GM18873 (cell line): Measurements from ENCODE around the gene ADRA1B.

ENCODE experiments used
- ATAC-seq: cut with Tn5 transposase; IDR thresholded peaks from one replicate; pipeline ENCODE4 v1.9.1; 2021; ENCODE audit warnings: mild to moderate bottlenecking, moderate library complexity, moderate number of reproducible peaks; ENCODE audit not compliant: unreplicated experiment, low FRiP score

ADRA1B gene

GRCh38 chr5:159923008-159923407 lies 6.7 kb downstream of the ADRA1B start:
- no peak for ATAC-seq

DNA sequence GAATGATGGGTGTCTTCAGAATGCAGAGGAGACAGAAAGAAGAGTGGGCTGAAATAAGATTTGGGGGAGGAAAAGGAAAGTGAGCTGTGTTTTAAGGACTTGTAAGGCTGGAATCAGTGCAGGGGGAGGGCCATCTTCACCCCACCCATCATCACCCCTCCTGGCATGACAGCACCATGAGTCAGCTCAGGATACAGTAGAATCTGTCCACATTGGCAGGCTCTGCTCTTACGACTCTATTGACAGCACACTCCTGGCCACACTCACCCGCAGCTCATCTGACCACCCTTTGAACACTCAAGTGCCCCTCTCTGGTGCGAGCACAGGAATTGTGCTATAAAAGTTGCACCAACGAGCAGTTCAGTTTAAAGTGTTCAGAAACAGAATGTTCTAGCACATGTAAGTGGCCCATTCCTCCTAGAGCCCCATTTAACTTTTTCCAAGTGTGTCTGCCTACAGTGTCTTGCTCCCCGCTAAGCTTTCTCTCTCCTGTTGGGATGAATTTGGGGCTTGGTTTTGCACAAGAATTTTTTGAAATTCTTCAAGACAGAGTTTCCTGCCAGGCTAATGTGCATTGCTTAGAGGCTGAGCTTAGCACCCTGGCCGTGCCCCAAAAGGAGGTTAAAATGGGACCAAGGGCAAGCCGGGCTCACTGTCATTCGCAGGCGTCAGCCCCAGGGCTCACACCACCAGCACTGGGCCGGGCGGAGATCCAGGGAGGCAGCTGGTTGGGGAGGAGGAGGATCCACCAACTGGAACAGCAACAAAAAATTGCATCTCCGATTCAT lies 12.0 kb downstream of the ADRA1B start:
- ATAC-seq = no peak

DNA sequence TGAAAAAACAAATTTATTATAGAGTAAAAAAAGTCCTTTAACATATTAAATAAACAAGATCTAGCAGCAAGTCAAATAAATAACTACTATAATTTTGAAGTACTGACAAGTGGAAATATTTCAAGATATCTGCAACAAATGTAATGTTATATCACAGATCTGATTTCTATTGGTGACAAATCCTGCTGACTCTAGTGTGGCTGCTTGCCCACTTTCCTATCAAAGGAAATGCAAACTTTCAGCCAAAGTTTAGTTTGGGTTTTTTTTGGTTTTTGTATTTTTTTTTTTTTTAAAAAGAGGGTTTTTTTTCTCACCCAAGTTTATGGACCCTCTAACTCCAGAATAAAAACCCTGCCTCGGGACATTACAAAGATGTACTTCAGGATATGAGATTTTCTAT lies 12.9 kb downstream of the ADRA1B start:
- ATAC-seq = no peak

- ATAC-seq = no peak
These were observed 17.5 kb downstream of the ADRA1B start for GRCh38 chr5:159933531-159934485.

DNA sequence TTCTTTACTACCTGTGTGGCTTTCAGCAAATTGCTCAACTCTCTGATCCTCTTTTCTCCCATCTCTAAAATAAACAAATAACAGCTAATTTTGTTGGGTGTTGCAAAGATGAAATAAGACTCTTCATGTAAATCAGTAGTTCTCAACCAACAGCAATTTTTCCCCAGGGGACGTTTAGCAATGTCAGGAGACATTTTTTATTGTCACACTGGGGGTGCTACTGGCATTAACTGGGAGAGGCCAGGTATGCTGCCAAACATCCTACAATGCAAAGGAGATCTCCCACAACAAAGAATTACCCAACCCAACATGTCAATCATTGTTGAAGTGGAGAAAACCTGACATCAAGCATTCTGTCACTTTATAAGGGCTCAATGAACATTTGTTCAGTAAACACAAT lies 19.7 kb downstream of the ADRA1B start:
- no peak for ATAC-seq

- ATAC-seq = no peak
These were observed 20.5 kb downstream of the ADRA1B start for GRCh38 chr5:159936686-159937329.

GRCh38 chr5:159937580-159937979 lies 21.3 kb downstream of the ADRA1B start:
- no peak for ATAC-seq

DNA sequence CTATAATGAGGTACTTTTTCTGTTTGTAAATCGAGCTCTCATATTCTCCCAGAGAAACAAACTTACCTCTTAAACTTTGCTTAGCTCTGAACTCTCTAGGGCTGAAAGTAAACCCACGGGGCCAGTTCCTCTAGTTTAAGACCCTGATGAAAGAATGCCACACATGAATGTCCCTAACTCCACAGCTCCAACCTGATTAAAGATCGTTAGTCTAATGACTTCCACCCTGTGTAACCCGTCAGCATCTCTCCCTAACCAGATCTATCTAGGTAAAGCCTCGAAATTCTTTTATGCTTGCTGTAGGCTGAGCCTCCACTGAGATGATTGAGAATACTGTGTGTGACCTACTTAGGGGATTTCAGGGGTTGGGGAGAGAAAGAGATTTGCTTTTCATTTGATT lies 27.0 kb downstream of the ADRA1B start:
- no peak for ATAC-seq

GRCh38 chr5:159944056-159944600 lies 27.8 kb downstream of the ADRA1B start:
- ATAC-seq = no peak

DNA sequence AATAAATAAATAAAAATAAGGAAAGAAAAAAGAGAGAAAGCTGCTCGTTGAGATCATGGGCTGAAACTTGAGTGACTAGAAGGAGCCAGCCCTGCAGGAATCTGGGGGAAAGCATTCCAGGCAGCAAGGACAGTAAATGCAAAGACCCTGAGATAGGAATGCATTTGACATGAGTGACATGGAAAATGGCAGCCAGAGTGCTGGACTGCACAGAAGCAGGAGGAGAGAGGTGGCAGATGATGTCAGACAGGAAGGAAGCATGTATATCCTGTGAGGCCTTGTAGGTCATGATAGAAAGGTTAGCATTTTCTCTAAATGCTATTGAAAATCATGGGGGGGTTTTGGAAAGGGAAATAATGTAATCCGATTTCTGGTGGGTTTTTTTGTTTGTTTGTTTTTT lies 29.1 kb downstream of the ADRA1B start:
- ATAC-seq = no peak

DNA sequence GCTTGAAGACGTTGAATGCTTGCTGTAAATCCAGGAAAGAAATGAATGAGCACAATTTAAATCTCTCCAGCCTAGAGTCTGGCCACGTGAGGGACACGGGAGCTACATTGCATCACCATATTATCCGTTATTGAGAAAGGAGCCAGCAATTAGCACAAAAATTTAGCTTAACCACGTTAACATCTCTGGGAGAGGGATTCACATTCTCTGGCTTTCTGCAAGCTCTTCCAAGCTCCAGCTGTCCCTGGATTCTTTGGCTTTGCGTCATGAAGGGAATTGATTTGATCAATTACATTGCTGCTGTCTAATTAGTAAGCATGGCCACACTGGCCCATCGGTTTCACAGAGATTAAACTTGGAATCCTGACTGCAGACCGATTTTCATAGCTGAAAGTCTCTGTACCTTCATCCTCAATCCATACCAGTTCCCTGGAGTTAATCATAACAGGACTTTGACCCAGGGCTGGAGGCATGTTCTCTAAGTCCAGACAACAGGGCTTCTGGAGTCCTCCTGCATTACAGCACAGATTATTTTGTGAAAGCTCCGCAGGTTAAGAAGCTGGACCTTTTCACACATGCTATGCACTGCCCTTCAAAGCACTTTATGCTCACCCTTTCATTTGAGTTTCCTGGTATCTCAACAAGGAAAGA lies 31.6 kb downstream of the ADRA1B start:
- ATAC-seq = no peak

- ATAC-seq = no peak
These were observed 35.1 kb downstream of the ADRA1B start for GRCh38 chr5:159951387-159951786.

DNA sequence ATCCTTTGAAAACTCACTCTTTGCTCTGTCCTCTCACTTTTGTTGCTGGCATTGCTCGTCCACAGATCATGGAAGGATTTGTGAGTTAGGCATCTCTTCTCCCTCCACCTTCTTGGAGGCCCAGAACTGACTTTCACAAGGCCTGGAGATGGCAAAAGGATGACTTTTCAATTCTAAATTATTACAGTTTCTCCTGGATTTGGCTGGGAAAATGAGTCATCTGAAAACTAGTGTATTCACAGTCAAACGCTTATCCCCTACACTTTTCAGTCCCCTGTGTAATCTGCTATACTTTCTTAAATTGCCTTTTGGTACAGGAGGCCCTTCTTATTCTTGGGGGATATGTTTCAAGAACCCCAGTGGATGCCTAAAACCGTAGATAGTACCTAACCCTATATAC lies 35.6 kb downstream of the ADRA1B start:
- no peak for ATAC-seq

GRCh38 chr5:159953609-159954008 lies 37.3 kb downstream of the ADRA1B start:
- ATAC-seq = no peak

GRCh38 chr5:159955056-159955624 lies 38.9 kb downstream of the ADRA1B start:
- no peak for ATAC-seq

DNA sequence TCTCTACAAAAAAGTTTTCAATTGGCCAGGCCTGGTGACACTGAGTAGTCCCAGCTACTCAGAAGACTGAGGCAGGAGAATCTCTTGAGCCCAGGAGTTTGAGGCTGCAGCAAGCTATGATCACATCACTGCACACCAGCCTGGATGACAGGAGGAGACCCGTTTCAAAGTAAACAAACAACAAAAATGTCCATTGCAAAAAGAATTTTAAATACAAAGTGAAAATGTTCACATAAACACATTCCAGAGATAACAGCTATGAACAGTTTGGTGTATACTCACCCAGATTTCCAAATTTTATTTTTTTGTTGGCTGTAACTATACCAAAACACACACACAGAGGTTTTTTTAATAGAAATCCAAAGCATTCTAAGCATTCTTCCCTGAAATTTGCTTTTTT lies 39.8 kb downstream of the ADRA1B start:
- no peak for ATAC-seq

DNA sequence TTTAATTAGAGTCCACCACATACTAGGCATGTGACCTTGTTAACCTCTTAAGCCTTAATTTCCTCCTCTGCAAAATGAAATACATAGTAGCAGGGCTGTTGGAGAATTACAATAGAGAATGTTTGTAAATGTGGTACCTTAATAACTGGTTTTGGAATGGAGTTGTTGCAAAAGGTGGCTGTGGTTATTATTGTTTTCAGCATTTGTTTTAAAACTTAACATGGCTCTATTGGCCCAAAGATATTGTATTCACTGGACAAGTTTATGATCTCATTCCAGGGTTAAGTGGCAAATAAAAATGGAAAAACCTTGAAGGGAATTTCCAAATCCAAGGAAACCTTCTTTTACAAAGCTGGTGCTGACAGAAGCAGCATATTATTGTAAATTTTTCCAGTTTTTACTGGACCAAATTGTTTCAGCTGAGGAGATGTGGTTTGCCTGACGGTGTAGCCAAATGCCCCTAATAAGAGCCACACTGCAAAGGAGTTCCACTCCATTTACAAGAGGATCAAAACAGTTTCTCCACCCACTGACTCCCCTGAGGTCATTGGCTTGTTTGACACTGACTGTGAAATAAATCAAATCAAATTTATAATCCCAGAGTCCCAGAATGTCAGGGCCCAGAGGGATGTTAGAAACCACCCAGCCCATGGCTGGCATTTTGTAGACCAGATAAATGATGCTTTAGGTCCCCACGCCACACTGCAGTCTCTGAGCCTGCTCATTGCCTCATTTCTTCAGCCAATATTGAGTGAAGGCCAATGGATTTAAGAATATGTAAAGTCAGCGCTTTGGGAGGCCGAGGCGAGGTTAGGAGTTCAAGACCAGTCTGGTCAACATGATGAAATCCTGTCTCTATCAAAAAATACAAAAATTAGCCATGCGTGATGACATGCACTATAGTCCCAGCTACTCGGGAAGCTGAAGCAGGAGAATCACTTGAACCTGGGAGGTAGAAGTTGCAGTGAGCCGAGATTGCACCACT lies 45.2 kb downstream of the ADRA1B start:
- ATAC-seq = no peak

DNA sequence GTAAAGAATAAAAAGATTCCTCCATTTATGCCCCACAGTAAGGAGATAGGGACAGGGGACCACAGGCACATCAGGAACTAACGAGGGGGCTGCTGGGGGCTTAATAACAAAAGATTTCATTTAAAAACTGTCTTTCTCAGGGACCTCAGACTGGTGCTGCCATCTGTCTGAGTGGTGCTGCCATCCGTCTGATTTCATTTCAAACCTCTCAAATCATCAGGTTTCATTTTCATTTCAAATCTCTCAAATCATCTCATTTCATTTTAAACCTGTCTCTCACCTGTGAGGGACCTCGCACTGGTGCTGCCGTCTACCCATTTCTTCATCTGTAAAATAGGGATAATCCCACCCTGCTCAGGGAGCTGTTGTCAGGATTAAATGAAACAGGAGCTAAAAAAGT lies 45.9 kb downstream of the ADRA1B start:
- no peak for ATAC-seq

- ATAC-seq = no peak
These were observed 47.7 kb downstream of the ADRA1B start for GRCh38 chr5:159963935-159964334.
